Ramos (cell line): ENCODE measurements around the gene RAB10.

Experiments
- in situ Hi-C: fragments of 300-500 bp; cut with MboI; formaldehyde crosslinking; loops from one replicate; pipeline ENCODE4 v1.14.3; 2022; ENCODE audit warnings: low sequenced_read_pairs; ENCODE audit not compliant: unreplicated experiment

Gene RAB10

DNA sequence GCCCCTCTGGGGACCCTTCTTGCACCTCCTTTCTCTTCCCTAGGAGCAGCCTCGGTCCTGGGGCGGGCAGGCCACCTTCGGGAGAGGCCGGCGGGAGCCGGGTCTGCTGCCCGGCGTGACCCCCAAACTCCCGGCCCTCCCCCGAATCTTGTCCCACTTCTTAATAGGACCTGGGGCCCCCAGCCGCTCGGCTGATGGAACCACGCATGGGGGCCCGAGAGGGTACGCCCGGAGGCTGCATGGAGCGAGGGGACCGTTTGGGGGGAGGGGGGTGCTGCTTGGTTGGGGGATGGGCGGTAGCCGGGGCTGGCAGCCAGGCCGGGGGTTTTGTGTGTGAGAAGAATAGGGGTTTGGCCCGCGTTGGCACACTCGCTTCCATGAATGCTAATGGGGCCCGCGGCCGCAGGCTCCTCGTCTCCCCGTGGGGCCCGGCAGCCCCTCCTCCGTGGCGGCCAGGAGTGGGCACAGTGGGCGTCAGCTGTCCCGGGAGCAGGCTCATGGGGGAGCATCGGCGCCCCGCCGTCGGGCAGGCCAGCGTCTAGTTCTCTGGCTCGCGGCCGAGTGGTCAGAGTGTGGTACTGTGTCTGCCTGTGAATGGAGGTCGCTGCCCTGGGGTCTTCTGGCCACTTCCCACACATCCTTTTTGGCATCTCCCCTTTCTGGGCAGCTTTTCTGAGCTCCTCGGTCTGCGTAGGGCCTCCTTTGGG, 140.0 kb downstream of the RAB10 start:
- in situ Hi-C loops, result no loop called here

DNA sequence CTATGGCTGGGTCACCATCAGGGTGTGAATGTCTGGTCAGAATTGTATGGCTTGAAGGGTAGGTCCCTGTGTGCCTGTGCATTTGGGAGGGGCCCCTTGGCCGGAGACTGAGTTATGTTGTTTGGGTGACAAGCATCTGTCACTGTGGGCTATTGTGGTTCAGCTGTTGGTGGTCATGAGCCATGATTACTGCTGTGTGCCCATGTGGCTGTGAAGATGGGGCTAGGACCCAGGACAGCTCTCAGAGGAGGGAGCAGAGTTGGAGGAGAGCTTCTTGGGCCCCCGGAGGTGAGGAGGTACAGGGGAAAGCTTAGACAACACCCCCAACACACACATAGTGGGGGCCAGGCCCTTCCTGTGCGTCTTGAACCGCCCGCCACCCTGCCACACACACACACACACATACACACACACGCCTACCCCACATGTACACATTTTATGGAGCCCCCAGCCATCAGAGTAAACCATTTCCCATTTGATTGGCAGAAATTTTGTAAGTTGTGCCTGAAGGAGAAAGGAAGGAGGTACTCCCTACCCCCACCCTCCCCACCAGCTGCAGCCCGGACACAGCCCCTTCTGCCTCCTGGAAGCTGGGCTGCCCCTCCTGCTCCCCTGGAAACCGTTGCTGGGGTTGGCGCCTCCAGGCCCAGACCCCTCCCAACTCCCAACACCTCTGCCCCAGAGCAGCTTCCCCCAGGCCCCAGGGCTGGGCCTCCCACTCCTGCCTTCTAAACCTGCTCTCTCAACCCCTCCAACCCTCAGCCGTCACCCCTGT, 141.0 kb downstream of the RAB10 start:
- in situ Hi-C loops, result no loop called here

DNA sequence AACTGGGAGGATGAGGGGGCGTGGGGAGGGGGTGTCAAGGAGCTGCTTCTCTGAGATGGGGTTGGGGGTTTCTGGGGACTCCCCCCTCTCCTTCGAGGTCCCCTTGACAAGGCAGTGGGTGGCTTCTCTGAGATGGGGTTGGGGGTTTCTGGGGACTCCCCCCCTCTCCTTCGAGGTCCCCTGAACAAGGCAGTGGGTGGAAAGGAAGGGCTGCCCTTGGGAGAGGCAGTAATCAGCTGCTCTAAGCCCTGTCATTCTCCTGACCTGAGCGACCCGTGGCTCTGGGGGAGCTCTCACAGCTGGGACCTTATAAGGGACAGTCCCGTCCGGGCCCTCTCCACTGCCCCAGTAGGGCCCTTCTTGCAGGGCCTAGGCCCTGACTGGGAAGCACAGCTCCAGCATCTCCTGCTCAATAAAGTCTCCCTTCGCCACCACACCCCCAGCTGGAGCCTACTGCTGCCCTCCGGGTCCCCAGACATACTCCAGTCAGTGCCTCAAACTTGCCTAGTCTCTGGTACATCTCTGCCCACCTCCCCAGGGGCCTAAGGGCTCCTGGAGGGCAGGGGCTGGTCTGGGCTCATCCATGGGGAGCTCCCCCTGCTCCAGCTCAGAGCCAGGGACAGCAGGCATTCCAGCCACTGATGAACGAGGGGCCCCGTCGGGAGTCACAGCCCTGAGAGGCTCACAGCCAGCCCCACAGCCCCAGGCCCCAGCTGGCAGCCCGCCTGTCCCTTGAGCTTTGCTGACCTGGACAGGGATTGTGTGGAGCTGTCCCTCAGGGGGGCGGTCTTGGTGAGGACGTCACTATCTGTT, 141.8 kb downstream of the RAB10 start:
- in situ Hi-C loops, result no loop called here

DNA sequence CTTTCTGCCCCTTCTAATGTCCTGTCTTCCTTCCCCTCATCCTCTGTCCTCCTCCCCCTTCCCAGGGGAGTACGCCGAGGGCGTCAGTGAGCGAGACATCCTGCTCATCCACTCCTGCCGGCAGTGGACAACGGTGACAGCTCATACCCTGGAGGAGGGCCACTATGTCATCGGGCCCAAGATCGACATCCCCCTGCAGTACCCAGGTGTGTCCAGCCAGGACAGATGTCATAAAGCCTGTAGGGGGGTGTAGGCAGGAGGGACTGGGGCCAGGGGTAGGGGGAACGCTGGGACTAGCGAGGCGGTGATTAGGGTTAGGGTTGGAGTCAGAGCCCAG, 142.4 kb downstream of the RAB10 start:
- in situ Hi-C loops, result no loop called here

DNA sequence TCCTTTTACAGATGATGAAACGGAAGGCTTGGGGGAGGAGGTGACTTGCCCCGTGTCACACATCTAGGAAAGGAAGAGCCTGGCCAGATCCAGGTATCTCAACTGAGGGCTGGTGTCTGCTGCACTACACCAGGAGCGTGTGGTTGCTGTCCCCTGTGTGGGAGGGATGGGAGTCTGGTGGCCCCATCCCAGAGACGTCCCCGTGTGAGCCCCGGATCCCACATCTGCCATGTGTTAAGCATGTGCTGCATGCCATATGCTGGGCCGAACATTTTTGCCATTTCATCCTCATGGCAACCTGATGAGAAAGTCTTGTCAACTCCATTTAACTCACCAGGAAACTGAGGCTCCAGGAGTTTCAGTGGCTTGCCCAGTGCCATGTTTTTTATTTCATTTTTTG, 143.2 kb downstream of the RAB10 start:
- in situ Hi-C loops, result no loop called here

DNA sequence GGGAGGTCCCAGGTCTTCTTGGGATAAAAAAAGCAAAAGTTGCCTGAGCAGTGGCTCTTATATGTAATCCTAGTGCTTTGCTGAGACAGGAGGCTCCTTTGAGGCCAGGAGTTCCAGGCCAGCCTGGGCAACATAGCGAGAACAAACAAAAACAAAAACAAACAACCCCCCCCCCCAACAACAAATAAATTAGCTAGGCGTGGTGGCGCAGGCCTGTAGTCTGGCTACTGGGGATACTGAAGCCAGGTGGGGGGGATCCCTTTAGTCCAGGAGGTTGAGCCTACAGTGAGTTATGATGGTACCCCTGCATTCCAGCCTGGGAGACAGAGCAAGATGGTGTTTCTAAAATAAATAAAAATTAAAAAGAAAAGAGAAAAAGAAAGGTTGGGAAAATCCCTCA, 144.4 kb downstream of the RAB10 start:
- in situ Hi-C loops, result no loop called here

DNA sequence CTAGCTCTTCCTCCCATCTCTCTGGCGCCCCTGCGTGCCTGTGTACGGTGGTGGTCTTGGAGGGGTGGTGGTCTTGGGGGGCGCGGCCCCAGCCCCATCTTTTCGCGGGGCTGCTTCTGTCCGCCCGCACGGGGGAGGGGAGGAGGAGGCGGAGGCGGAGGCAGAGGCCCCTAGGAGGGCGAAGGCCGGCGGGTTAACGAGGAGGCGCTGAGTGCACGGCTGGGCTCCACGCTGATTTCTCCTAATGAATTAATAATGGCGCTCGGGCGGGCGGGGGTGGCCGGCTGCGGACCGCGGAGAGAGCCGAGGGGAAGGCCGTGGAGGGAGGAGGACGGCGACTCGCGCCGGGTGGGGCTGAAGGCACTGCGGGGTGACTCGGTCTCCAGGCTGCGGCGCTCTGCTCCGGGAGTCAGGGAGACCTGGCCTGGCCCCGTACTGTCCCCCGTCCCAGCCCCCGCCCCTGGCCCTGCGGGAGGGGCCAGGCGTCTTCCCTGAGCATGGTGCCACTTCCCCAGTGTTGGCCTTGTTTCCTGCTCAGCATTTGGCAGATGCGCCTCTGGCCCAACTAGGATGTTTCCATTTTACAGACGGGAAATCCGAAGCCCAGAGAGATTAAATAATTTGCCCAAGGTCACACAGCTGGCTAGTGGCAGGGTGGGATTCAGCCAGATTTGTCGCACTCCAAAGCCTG, 145.0 kb downstream of the RAB10 start:
- in situ Hi-C loops, result no loop called here

DNA sequence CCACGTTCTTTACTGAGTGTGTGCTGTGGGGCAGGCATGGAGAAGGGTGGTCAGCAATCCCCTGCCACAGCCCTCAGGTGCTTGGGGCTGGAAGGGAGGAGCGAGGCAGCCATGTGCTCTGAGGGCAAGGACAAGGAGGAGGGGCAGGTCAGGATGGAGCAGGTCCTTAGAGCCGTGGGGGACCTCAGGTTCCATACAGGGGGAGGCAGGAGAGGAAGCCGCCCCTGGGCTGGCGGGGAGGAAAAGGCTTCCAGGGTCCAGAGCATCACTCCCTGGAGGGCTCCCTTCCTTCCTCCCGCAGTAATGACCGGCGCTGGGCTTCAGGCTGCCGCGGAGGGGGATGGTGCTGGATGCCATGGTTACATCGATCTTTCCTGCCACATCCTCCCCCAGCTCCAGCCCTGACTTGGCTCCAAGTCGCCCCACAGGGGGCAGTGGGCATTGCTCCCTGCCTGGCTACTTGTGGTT, 145.6 kb downstream of the RAB10 start:
- in situ Hi-C loops, result no loop called here

DNA sequence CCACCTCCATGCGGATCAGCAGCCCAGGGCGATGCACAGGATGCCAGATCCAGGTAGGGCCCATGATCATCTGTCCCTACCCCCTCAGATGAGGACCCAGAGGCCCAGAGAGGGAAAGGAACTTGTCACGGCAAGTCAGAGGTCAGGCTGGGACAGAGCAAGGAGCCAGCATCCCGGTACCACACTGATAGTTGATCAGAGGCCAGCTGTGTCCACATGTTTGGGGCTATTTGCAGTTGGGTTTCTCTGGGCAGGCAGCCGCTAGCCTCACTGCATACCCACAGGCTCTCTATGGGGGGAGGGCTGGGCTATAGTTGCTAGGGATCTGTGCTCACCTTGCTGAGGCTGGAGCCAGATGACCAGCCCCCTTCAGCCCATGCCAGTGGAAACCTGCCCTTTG, 148.6 kb downstream of the RAB10 start:
- in situ Hi-C loops, result no loop called here

DNA sequence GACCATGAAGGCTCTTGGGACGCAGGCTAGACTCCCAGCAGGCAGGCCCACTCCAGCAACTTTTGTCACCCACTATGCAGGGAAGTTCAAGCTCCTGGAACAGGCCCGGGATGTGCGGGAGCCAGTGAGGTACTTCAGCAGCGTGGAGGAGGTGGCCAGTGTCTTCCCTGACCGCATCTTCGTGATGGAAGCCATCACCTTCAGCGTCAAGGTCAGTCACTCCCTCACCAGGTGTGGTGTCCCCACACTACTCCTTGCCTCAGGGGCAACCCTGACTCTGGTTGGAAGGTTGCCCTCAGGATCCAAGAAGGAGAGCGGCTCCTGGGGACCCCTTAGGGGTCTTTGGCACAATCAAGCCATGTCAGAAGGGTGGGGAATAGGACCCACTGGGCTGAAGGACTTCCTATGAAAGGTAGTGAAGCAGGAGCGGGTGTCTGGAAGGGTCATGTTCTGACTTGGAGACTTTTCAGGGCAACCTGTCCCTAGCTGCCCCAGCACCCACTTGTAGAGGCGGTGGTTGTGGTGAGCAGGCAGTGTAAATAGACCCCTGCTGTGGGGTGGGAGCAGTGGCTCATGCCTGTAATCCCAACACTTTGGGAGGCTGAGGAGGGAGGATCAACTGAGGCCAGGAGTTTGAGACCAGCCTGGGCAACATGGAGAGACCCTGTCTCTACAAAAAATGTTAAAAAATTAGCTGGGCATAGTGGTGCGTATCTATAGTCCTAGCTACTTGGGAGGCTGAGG, 149.2 kb downstream of the RAB10 start:
- in situ Hi-C loops, result no loop called here

DNA sequence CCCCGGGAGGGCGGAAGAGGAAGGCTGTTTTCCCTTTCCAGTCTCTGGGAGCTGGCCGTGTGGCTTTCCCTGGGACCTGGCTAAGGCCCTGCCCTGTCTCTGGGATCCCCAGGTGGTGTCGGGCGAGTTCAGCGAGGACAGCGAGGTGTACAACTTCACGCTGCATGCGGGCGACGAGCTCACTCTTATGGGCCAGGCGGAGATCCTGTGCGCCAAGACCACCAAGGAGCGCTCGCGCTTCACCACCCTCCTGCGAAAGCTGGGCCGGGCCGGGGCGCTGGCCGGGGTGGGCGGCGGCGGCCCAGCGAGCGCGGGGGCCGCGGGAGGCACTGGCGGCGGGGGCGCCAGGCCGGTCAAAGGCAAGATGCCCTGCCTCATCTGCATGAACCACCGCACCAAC, 150.2 kb downstream of the RAB10 start:
- in situ Hi-C loops, result no loop called here

DNA sequence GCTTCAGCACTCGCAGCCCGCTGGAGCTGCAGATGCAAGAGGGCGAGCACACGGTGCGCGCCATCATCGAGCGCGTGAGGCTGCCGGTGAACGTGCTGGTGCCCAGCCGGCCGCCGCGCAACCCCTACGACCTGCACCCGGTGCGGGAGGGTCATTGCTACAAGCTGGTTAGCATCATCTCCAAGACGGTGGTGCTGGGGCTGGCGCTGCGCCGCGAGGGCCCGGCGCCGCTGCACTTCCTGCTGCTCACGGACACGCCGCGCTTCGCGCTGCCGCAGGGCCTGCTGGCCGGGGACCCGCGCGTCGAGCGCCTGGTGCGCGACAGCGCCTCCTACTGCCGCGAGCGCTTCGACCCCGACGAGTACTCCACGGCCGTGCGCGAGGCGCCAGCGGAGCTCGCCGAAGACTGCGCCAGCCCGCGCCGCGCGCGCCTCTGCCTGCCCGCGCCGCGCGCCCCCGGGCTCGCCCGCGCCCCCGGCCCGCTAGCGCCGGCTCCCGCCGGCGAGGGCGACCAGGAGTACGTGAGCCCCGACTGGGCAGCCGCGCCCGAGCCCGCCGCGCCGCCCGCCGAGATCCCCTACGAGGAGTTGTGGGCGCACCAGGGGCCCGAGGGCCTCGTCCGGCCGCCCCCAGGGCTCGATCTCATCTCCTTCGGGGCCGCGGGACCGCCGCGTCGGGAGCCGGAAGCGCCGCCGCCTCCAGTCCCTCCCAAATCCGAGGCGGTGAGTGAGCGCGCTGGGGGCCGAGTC, 150.8 kb downstream of the RAB10 start:
- in situ Hi-C loops, result no loop called here

DNA sequence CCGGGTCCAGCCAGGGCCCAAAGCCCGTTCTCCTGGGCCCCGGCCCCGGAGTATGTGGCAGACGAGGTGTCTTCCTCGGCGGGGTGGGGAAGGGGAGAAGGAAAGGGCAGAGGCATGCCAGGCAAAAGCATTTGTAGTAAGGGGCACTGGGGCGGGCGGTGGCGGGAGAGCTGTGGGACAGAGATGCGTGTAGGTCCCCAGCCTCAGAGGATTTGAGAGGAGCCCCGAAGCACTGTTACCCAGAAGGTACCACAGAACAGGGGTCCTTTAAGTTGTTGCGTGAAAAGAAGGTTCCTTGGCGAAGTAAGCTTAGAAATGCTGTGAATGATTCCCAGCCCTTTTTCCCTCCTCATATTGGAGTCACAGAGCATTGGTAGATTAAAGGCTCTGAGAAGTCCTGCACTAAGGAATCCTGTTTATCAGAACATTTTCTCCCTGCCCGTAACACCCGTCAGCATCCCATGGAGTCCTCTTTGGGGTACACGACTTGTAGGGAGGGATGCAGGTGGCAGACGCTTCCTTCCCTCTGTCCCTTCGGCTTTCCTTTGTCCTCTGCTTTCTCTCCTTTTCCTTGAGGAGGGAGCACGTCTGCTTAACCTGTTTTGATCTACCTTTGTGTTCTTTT, 151.5 kb downstream of the RAB10 start:
- in situ Hi-C loops, result no loop called here

DNA sequence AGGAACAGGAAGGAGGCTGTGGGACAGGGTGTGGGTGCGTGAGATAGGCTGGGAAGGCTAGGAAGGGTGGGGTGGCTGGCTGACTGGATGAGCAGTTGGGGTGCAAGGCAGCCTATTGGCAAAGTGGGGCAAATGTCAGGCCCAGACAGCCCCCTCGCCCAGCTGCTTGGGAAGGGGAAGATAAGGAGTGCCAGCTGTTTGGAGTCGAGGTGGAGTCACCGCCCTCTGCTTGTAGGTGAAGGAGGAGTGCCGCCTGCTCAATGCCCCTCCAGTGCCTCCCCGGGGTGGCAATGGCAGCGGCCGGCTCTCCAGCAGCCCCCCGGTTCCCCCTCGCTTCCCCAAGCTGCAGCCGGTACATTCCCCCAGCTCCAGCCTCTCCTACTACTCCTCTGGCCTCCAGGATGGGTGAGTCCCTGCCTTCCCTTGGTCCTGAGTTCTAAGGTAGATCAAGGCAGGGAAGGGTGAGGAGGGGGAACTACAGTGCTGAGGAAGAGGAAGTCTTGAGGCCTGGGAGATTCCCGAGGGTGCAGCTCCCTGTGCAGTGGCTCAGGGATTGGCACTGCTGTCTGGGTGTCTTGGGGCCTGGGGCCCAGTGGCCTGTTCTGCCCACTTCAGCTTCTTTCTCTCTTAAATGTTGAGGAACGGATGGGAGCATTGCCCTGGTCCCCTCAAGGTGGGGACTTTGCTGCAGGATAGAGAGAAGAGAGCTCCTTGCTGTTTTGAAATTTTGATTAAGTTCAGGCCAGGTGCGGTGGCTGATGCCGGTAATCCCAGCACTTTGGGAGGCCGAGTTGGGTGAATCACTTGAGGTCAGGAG, 152.3 kb downstream of the RAB10 start:
- in situ Hi-C loops, result no loop called here
